Loucy (cell line): Measurements from ENCODE around the gene TTC32.

Experiments used
- EZH2phosphoT487 ChIP-seq: fragments of 200-600 bp; IDR thresholded peaks from 2 replicates; pipeline ENCODE4 v1.6.1; 2018; ENCODE audit warnings: antibody characterized with exemption, mild to moderate bottlenecking, moderate library complexity, borderline replicate concordance
- TF ChIP-seq, protein P1 (sequence below): fragments of 200-600 bp; sonication (generic); conservative IDR thresholded peaks from 2 replicates; pipeline ENCODE4 v1.5.1; 2014; ENCODE audit warnings: mild to moderate bottlenecking, antibody characterized with exemption, low read length

DNA sequence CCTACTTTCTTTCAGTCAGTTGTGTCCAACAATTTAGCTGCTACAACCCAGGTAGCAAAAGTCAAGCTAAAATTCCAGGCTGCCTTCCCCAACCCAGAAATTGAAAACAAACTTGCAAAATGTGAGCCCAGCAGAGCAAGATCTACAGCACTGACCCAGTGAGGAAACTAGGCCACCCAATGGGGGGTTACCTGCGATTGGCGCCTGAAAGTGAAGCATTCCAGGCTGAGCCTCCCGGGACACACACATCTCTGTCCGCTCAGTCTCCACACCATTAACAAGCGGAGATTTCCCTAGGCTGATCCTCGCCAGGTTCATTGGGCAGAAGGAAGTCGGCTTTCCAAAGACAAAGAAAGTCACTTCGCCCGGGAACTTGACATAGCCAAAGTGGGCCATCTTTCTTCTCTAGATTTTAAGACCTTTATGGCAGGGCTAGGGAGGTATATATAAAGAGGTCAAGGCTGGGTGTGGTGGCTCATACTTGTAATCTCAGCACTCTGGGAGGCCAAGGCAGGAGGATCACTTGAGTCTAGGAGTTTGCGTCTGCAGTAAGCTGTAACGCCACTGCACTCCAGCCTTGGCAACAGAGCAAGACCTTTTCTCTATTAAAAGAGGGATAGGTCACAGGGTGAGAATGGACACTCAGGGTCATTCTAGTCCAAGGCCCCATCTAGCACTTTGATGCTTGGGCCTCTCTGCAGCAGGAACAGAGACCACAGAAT lies 53.6 kb downstream of the TTC32 start:
- TF ChIP-seq, protein P1, sequence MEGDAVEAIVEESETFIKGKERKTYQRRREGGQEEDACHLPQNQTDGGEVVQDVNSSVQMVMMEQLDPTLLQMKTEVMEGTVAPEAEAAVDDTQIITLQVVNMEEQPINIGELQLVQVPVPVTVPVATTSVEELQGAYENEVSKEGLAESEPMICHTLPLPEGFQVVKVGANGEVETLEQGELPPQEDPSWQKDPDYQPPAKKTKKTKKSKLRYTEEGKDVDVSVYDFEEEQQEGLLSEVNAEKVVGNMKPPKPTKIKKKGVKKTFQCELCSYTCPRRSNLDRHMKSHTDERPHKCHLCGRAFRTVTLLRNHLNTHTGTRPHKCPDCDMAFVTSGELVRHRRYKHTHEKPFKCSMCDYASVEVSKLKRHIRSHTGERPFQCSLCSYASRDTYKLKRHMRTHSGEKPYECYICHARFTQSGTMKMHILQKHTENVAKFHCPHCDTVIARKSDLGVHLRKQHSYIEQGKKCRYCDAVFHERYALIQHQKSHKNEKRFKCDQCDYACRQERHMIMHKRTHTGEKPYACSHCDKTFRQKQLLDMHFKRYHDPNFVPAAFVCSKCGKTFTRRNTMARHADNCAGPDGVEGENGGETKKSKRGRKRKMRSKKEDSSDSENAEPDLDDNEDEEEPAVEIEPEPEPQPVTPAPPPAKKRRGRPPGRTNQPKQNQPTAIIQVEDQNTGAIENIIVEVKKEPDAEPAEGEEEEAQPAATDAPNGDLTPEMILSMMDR: no peak
- TF ChIP-seq EZH2phosphoT487: no peak
